Measurements from ENCODE around the gene TEX30.

The TEX30 gene

GRCh38 chr13:102769679-102770078 lies 3.9 kb downstream of the TEX30 start:
- H3K4me3 Mint-ChIP-seq = no peak overlapping the region

DNA sequence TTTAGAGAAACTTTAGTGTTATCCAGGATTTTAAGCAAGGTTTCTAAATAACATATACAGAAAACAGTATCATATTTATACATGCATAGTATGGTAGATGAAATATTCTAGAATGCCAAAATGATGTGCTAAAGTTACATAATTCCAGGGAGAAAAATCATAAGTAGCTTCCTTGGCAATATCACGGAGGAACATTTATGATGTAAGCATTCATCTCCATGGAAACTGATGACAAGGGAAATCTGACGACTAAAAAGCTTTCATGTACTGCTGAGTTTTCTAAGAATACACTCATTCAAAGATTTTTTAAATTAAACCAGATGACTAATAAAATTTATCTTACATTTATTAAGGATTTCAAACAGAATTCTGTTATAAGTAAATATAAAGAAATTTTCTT lies 4.7 kb downstream of the TEX30 start:
- no peak overlapping the region for H3K4me3 Mint-ChIP-seq
- peaks cover 17% of the 10 kb centered on the region for H3K36me3 Mint-ChIP-seq (ENCODE audit: low read depth)
- no peak for DNase-seq
- H3K27me3 Mint-ChIP-seq = no peaks in the 10 kb centered on the region
- no peak for ATAC-seq
- no peaks in the 10 kb centered on the region for H3K9me3 Mint-ChIP-seq
- H3K27ac Mint-ChIP-seq = no peak overlapping the region
- peaks cover 34% of the 10 kb centered on the region for H3K4me1 Mint-ChIP-seq

More at GRCh38 chr13:102769679-102770078, 3.9 kb downstream of the TEX30 start:
- Mint-ChIP-seq H3K9me3 (no peaks in the 10 kb centered on the region), H3K36me3 (ENCODE audit: low read depth) (peaks cover 17% of the 10 kb centered on the region), H3K27me3 (no peaks in the 10 kb centered on the region), H3K4me1 (peaks cover 42% of the 10 kb centered on the region), H3K27ac (no peak overlapping the region)
- no peak for DNase-seq
- no peak for ATAC-seq

DNA sequence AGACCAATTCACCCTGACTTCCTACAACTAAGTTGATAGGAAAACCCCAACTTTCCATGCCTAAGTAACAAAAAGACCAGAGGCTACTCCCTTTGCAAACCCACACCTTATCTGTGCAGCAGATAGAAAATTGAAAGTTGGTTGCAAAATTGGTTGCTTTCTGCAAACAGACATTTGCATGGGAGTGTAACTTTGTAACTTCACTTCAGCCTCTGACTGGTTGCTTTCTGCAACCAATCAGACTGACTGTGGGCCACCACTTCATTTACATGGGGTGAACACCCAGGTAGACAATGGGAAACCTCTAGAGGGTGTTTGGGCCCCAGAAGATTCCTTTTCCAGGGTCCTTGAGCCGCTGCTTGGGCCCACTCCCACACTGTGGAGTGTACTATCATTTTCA lies 9.8 kb downstream of the TEX30 start:
- no peak overlapping the region for H3K27ac Mint-ChIP-seq
- no peak overlapping the region for H3K4me3 Mint-ChIP-seq
- ATAC-seq = no peak
- H3K4me1 Mint-ChIP-seq = no peaks in the 10 kb centered on the region
- DNase-seq = no peak
- H3K36me3 Mint-ChIP-seq (ENCODE audit: low read depth) = peaks cover 8% of the 10 kb centered on the region
- H3K27me3 Mint-ChIP-seq = no peaks in the 10 kb centered on the region
- no peaks in the 10 kb centered on the region for H3K9me3 Mint-ChIP-seq

DNA sequence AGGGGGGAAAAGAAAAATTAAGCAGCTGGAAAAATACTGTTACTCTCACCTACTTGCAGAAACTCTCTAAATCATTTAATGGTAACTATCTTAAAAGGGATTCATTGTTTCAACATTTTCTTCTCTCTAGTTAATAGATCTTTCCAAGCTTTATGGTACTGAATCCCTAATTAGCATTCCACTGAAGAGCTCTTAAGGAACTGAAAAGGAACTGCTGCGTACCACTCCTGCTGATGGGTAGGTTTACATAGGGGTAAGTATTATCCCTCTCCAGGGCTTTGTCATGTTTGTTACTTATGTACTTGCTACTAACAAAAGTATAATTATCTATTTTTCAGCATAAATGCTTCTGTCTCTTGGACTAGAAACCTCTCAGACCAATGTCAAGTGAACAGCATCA lies 12.5 kb downstream of the TEX30 start:
- no peak overlapping the region for H3K27ac Mint-ChIP-seq
- no peaks in the 10 kb centered on the region for H3K36me3 Mint-ChIP-seq (ENCODE audit: low read depth)
- no peak overlapping the region for H3K4me3 Mint-ChIP-seq
- H3K9me3 Mint-ChIP-seq = no peaks in the 10 kb centered on the region
- DNase-seq (no peak), ATAC-seq (no peak)
- no peaks in the 10 kb centered on the region for H3K4me1 Mint-ChIP-seq
- H3K27me3 Mint-ChIP-seq = no peaks in the 10 kb centered on the region

GRCh38 chr13:102758842-102759241 lies 14.7 kb downstream of the TEX30 start:
- H3K36me3 Mint-ChIP-seq (ENCODE audit: low read depth) = no peaks in the 10 kb centered on the region
- no peaks in the 10 kb centered on the region for H3K4me1 Mint-ChIP-seq
- no peak overlapping the region for H3K27ac Mint-ChIP-seq
- H3K27me3 Mint-ChIP-seq = no peaks in the 10 kb centered on the region
- no peak for DNase-seq
- H3K4me3 Mint-ChIP-seq = no peak overlapping the region
- ATAC-seq = no peak
- H3K9me3 Mint-ChIP-seq = no peaks in the 10 kb centered on the region

- ATAC-seq (no peak), DNase-seq (no peak)
- Mint-ChIP-seq H3K4me1 (no peaks in the 10 kb centered on the region), H3K4me3 (no peak overlapping the region), H3K36me3 (ENCODE audit: low read depth) (no peaks in the 10 kb centered on the region), H3K27me3 (no peaks in the 10 kb centered on the region), H3K9me3 (no peaks in the 10 kb centered on the region), H3K27ac (no peak overlapping the region)
Observed at GRCh38 chr13:102757006-102757405, 16.6 kb downstream of the TEX30 start.

DNA sequence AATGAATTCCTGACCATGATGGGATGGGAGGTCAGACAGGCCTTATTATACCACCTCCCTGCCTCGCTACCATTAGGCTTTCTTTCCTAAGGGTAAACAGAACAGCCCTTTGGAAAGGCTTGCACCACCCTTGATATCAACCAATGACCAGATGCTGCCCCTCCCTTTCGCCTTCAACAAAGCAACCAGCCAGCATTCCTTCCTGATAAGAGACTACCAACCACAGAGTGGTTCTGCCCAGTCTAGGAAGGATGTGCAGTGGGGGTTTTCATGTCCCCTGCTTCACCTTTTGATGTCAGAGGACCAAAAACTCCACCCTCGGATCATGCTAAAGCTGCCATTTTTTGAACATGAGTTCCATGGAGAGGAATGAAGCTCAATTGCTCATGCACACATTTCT lies 21.7 kb downstream of the TEX30 start:
- peaks cover 5% of the 10 kb centered on the region for H3K27me3 Mint-ChIP-seq
- H3K4me1 Mint-ChIP-seq = no peaks in the 10 kb centered on the region
- ATAC-seq = no peak
- no peaks in the 10 kb centered on the region for H3K9me3 Mint-ChIP-seq
- DNase-seq = no peak
- H3K36me3 Mint-ChIP-seq (ENCODE audit: low read depth) = no peaks in the 10 kb centered on the region
- H3K4me3 Mint-ChIP-seq = no peak overlapping the region
- no peak overlapping the region for H3K27ac Mint-ChIP-seq

DNA sequence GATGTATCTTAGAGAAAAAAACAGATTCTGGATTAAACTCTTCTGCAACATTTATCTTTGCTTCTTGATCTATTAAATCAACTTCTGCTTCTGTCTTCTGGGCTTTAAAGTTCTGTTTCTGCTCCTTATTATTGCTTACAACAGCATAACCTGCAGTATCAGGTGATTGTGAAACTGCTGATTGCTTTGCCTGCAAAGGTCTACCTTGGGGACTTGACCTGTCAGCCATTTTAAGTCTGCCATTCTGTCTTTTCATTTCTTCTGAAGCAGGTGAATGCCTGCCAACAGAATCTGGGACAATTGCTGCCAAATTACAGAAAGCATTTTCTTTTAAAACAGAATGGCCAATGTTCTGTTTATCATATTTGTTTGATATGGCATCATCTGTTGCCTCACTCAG lies 31.1 kb downstream of the TEX30 start:
- Mint-ChIP-seq H3K4me1 (no peaks in the 10 kb centered on the region), H3K36me3 (ENCODE audit: low read depth) (no peaks in the 10 kb centered on the region), H3K27ac (no peak overlapping the region), H3K4me3 (no peak overlapping the region), H3K27me3 (peaks cover 28% of the 10 kb centered on the region), H3K9me3 (peaks cover 31% of the 10 kb centered on the region)
- DNase-seq = no peak
- no peak for ATAC-seq

- DNase-seq (no peak), ATAC-seq (no peak)
- Mint-ChIP-seq H3K4me3 (no peak overlapping the region), H3K4me1 (no peaks in the 10 kb centered on the region), H3K9me3 (peaks cover 31% of the 10 kb centered on the region), H3K27me3 (peaks cover 28% of the 10 kb centered on the region), H3K27ac (no peak overlapping the region), H3K36me3 (ENCODE audit: low read depth) (no peaks in the 10 kb centered on the region)
Observed at GRCh38 chr13:102742101-102742500, 31.5 kb downstream of the TEX30 start.

GRCh38 chr13:102729560-102730270 lies 43.9 kb downstream of the TEX30 start:
- no peak overlapping the region for H3K4me3 Mint-ChIP-seq
- H3K27me3 Mint-ChIP-seq = peaks cover 9% of the 10 kb centered on the region
- DNase-seq = no peak
- no peaks in the 10 kb centered on the region for H3K9me3 Mint-ChIP-seq
- peaks cover 3% of the 10 kb centered on the region for H3K4me1 Mint-ChIP-seq
- no peak overlapping the region for H3K27ac Mint-ChIP-seq
- ATAC-seq = no peak
- H3K36me3 Mint-ChIP-seq (ENCODE audit: low read depth) = no peaks in the 10 kb centered on the region

GRCh38 chr13:102726430-102726829 lies 47.2 kb downstream of the TEX30 start:
- H3K36me3 Mint-ChIP-seq (ENCODE audit: low read depth) = no peaks in the 10 kb centered on the region
- H3K27me3 Mint-ChIP-seq = peaks cover 7% of the 10 kb centered on the region
- no peak overlapping the region for H3K4me3 Mint-ChIP-seq
- no peak for DNase-seq
- no peak overlapping the region for H3K27ac Mint-ChIP-seq
- H3K9me3 Mint-ChIP-seq = no peaks in the 10 kb centered on the region
- ATAC-seq = no peak
- peaks cover 3% of the 10 kb centered on the region for H3K4me1 Mint-ChIP-seq

GRCh38 chr13:102724923-102725322 lies 48.7 kb downstream of the TEX30 start:
- ATAC-seq (no peak), DNase-seq (no peak)
- no peak overlapping the region for H3K27ac Mint-ChIP-seq
- H3K27me3 Mint-ChIP-seq = peaks cover 6% of the 10 kb centered on the region
- no peaks in the 10 kb centered on the region for H3K36me3 Mint-ChIP-seq (ENCODE audit: low read depth)
- no peaks in the 10 kb centered on the region for H3K9me3 Mint-ChIP-seq
- H3K4me3 Mint-ChIP-seq = no peak overlapping the region
- H3K4me1 Mint-ChIP-seq = peaks cover 3% of the 10 kb centered on the region

- Mint-ChIP-seq H3K4me3 (no peak overlapping the region), H3K27me3 (peaks cover 3% of the 10 kb centered on the region), H3K27ac (no peak overlapping the region), H3K36me3 (ENCODE audit: low read depth) (no peaks in the 10 kb centered on the region), H3K9me3 (no peaks in the 10 kb centered on the region), H3K4me1 (no peaks in the 10 kb centered on the region)
- no peak for DNase-seq
- ATAC-seq = no peak
Observed at GRCh38 chr13:102721800-102722231, 51.8 kb downstream of the TEX30 start.

DNA sequence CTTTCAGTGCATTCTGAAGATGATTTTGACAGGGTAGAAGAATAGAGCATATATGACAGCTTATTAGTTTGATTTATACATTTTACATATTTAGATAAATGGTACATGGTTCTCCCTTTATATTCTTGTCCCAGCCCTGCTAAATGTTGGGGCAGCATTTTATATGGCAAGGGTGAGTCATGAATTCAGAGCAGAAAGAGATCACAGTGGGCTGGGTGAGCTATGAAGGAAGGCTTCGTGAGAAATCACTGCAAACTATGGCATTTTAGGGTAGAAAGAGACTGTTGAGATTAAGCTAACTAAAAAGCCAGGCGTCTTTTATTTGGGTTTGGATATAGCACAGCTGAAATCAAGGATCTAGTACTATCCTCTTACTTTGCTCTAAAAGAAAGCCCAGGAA lies 54.8 kb downstream of the TEX30 start:
- Mint-ChIP-seq H3K4me1 (no peaks in the 10 kb centered on the region), H3K27ac (no peak overlapping the region), H3K9me3 (no peaks in the 10 kb centered on the region), H3K27me3 (no peaks in the 10 kb centered on the region), H3K4me3 (no peak overlapping the region), H3K36me3 (ENCODE audit: low read depth) (no peaks in the 10 kb centered on the region)
- DNase-seq = no peak
- no peak for ATAC-seq
